Kidney epithelial cell (primary cell): Measurements from ENCODE around the gene PCSK9. TPM values are rescaled to one million over a fixed set of nuclear protein-coding genes. Genes with fewer than 3 reads are reported as not detected.

Experiments used
- DNase-seq: peaks from one replicate; pipeline ENCODE4 v3.0.0-alpha.2; 2010; ENCODE audit warnings: low read depth
- H3K27me3 ChIP-seq: 2 replicates; pipeline ENCODE4 v1.6.0; 2011; ENCODE audit warnings: low read length; ENCODE audit not compliant: control insufficient read depth, insufficient read depth
- H3K36me3 ChIP-seq: 2 replicates; pipeline ENCODE4 v1.5.1; 2011; ENCODE audit warnings: low read length; ENCODE audit not compliant: control insufficient read depth, insufficient read depth
- H3K4me3 ChIP-seq: 2 replicates; pipeline ENCODE4 v1.5.1; 2011; ENCODE audit warnings: low read depth, mild to moderate bottlenecking, control low read depth, low read length
- total RNA-seq: library from RNA; depleted of rRNA; stranded (reverse); fragments of >200 nt; gene quantifications from 2 replicates; pipeline ENCODE4 v1.2.3, GENCODE V29; 2015
- TF ChIP-seq, protein P1 (sequence below): IDR thresholded peaks from 2 replicates; pipeline ENCODE4 v1.5.1; 2011; ENCODE audit warnings: mild to moderate bottlenecking, moderate library complexity, low read length, control low read depth, inconsistent platforms; ENCODE audit not compliant: insufficient read depth, poor library complexity, severe bottlenecking

PCSK9 gene
- total RNA-seq, 1 donor from 2014 or later: 4.5 TPM

DNA sequence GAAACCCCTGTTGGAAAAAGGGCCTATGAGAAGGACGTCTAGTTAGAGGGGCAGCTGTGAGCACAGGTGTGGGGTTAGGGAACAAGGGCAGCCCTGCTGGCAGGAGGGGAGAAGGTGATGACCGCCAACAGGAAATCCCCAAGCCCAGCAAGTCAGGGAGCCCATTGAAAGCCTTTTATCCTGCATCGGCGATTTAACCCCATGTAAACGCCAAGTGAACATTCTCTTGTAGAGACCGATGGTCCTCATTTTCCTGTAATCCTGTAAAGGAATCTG lies 41.7 kb upstream of the PCSK9 start:
- Histone ChIP-seq H3K4me3 (no peak overlapping the region), H3K27me3 (peaks cover 25% of the 10 kb centered on the region), H3K36me3 (no peaks in the 10 kb centered on the region)
- TF ChIP-seq, protein P1, sequence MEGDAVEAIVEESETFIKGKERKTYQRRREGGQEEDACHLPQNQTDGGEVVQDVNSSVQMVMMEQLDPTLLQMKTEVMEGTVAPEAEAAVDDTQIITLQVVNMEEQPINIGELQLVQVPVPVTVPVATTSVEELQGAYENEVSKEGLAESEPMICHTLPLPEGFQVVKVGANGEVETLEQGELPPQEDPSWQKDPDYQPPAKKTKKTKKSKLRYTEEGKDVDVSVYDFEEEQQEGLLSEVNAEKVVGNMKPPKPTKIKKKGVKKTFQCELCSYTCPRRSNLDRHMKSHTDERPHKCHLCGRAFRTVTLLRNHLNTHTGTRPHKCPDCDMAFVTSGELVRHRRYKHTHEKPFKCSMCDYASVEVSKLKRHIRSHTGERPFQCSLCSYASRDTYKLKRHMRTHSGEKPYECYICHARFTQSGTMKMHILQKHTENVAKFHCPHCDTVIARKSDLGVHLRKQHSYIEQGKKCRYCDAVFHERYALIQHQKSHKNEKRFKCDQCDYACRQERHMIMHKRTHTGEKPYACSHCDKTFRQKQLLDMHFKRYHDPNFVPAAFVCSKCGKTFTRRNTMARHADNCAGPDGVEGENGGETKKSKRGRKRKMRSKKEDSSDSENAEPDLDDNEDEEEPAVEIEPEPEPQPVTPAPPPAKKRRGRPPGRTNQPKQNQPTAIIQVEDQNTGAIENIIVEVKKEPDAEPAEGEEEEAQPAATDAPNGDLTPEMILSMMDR: no peak
- DNase-seq: no peak

DNA sequence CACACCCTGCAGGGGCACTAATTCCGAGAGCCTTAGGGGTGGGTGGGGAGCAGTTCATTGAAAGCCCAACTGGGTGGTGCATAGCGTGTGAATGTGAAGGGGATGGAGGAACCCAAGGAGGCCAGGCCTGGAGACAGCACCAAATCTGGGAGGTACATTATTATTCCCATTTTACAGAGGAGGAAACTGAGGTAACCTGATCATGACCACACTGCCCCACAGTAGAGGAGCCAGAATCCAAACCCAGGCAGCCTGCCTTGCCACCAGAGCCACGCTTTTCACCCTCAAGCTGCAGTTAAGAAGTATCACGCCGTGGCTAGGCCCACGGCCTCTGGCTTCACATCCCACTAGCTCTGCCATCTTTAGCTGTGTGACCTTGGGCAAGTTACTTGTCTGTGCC lies 41.2 kb upstream of the PCSK9 start:
- H3K27me3 ChIP-seq: peaks cover 27% of the 10 kb centered on the region
- no peaks in the 10 kb centered on the region for H3K36me3 ChIP-seq
- H3K4me3 ChIP-seq: no peak overlapping the region
- TF ChIP-seq, protein P1: no peak
- no peak for DNase-seq

DNA sequence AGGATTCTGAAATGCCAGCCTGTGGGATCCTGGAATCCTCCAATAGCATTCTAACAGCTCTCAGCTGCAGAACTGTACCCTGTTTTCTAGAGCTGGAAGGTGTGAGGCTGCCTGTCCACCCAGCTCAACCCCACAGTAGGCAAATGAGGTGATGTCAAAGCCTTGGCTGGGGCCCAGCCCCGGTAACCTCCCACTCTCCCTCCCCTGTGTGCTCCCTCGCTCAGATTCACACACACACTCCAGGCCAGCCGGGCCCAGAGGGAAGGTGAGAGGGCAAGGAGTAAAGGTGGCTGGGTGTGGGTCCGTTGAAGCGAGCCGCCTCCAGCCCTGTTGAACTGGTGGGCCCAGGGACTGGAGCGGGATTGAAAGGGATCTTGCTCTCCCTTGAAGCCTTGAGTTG lies 40.7 kb upstream of the PCSK9 start, which contains the start of gene BSND:
TSS of gene BSND (plus strand) at position 257 of the 400 bp plus-strand sequence. CDS start 254 bp downstream, outside the sequence.
- DNase-seq: no peak
- H3K27me3 ChIP-seq: peaks cover 27% of the 10 kb centered on the region
- no peak within 1 kb of the TSS for H3K4me3 ChIP-seq
- H3K36me3 ChIP-seq: no peaks in the 10 kb centered on the region
- TF ChIP-seq, protein P1: no peak

GRCh38 chr1:55000110-55001085 lies 39.0 kb upstream of the PCSK9 start:
- peaks cover 24% of the 10 kb centered on the region for H3K27me3 ChIP-seq
- DNase-seq: no peak
- no peak overlapping the region for H3K4me3 ChIP-seq
- H3K36me3 ChIP-seq: no peaks in the 10 kb centered on the region
- TF ChIP-seq, protein P1: no peak

DNA sequence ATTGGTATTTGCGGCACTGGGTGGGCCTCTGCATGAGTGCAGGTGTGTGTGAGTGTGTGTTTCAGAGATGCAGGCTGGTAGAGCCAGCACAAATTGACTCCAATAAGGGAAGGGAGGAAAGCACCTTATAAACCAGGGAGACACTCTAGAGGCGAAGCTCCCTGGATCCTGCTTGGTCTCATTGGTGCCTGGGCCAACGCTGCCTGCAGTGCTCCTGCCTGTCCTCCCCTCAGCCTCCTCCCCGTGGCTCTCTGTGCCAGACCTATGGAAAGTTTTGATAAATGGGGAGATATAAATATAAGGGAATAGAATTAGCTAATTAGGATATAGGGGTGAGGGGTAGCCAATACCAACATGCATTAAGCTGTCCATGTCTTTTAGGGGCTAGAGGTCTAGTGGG lies 38.0 kb upstream of the PCSK9 start:
- H3K27me3 ChIP-seq: peaks cover 20% of the 10 kb centered on the region
- no peaks in the 10 kb centered on the region for H3K36me3 ChIP-seq
- H3K4me3 ChIP-seq: no peak overlapping the region
- TF ChIP-seq, protein P1: no peak
- no peak for DNase-seq

- H3K4me3 ChIP-seq: no peak overlapping the region
- TF ChIP-seq, protein P1: no peak
- H3K27me3 ChIP-seq: peaks cover 12% of the 10 kb centered on the region
- DNase-seq: no peak
- H3K36me3 ChIP-seq: no peaks in the 10 kb centered on the region
Measured at GRCh38 chr1:55002686-55003085, 36.7 kb upstream of the PCSK9 start.
